H1 (cell line): Measurements from ENCODE around the gene C1QL2.

Experiments used
- CTCF ChIP-seq, 3 experiments: IDR thresholded peaks; 1 replicate in 2 of 3; 2 replicates in 1 of 3; pipeline versions ENCODE4 v1.5.1 to v1.6.1; 2011; ENCODE audit warnings: low read length in 3 of 3, mild to moderate bottlenecking in 3 of 3, inconsistent platforms in 2 of 3, low read depth in 1 of 3, moderate library complexity in 1 of 3; ENCODE audit not compliant: insufficient read depth in 1 of 3; ENCODE audit errors: control extremely low read depth in 1 of 3
- EZH2 ChIP-seq: fragments of 200-600 bp; sonication (generic); IDR thresholded peaks from 2 replicates; pipeline ENCODE4 v1.7.1; 2012; ENCODE audit warnings: low read depth, mild to moderate bottlenecking, moderate library complexity, low read length, inconsistent platforms; ENCODE audit not compliant: severe bottlenecking
- SP2 ChIP-seq: IDR thresholded peaks from 2 replicates; pipeline ENCODE4 v1.6.1; 2012; ENCODE audit warnings: mild to moderate bottlenecking, low read length, inconsistent platforms
- ZNF274 ChIP-seq: IDR thresholded peaks from 2 replicates; pipeline ENCODE4 v1.7.0; 2012; ENCODE audit warnings: low read length, borderline replicate concordance; ENCODE audit errors: extremely low read depth
- TF ChIP-seq, protein P1 (sequence below): IDR thresholded peaks from 2 replicates; pipeline ENCODE4 v1.6.1; 2012; ENCODE audit warnings: inconsistent platforms

DNA sequence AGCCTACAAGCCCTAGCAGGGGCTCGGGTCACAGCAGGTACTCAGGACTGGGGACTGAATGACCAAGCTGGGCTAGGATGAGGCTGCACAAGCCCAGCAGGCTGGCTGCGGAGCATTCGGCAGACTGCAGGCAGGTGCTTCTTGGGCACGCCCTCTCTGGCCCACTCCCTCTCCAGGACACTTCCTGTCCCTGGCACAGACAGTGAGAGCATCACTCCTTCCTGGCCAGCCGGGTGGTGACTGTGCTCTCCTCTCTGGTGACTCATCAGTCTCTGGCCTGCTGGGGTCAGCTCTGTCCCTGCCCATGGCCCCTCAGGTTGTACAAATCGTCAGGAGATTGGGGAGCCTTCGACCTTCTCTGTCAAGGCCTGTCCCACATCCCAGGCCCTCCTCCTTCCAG is 22.5 kb downstream of the C1QL2 start:
- TF ChIP-seq SP2, result no peak
- TF ChIP-seq CTCF (IDR thresholded peaks at IDR 0.05; ENCODE audit: control extremely low read depth in 1 of 3, insufficient read depth in 1 of 3, low read depth in 1 of 3, low read length in 3 of 3), result no peak
- no peak for TF ChIP-seq ZNF274
- TF ChIP-seq, protein P1, sequence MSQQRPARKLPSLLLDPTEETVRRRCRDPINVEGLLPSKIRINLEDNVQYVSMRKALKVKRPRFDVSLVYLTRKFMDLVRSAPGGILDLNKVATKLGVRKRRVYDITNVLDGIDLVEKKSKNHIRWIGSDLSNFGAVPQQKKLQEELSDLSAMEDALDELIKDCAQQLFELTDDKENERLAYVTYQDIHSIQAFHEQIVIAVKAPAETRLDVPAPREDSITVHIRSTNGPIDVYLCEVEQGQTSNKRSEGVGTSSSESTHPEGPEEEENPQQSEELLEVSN, result no peak
- no peak for TF ChIP-seq EZH2
